Right ventricle myocardium inferior (tissue), 1 donor: ENCODE measurements around the gene SENP6. TPM values are rescaled to one million over a fixed set of nuclear protein-coding genes. Genes with fewer than 3 reads are reported as not detected.
A peak's percentile ranks its signal among the peaks of the same experiment; 100 is the strongest.
"Not testable (repeated sequence)": the region's sequence is repeated elsewhere in the genome, so short reads cannot be mapped to it uniquely, and the experiment has no call there.

ENCODE experiments used
- ATAC-seq: fragments of 200-7000 bp; cut with Tn5 transposase; one replicate; pipeline ENCODE4 v1.9.1; 2020; ENCODE audit warnings: mild to moderate bottlenecking, moderate library complexity
- DNase-seq: peaks from one replicate; pipeline ENCODE4 v3.0.0; 2021; ENCODE audit errors: missing footprints
- intact Hi-C: fragments of 100-400 bp; cut with DNase I; formaldehyde crosslinking; loops from one replicate; pipeline ENCODE4 v1.11.0; 2022
- total RNA-seq: library from RNA; stranded (reverse); fragmentation: NEBNext Ultra II Directional; extraction: Animal tissue kit (Norgen Biotek cat#: 25700); gene quantifications from one replicate; pipeline ENCODE4 v1.2.1, GENCODE V29; 2021
- donor health status: DM: no; HTN: yes; CAD: no; lungs with severe emphysema.

SENP6 gene
- total RNA-seq, 1 donor from 2014 or later, result 53.9 TPM

- no peak for DNase-seq
- intact Hi-C loops, result no loop called here
- peak; percentile 59 for ATAC-seq
These were observed 30.4 kb downstream of the SENP6 start for GRCh38 chr6:75631859-75632635.

GRCh38 chr6:75633045-75633444 lies 31.4 kb downstream of the SENP6 start:
- no peak for DNase-seq
- intact Hi-C loops, result no loop called here
- no peak for ATAC-seq

- DNase-seq (no peak), ATAC-seq (no peak)
- intact Hi-C loops, result no loop called here
These were observed 40.6 kb downstream of the SENP6 start for GRCh38 chr6:75642311-75642710.

GRCh38 chr6:75643173-75643572 lies 41.5 kb downstream of the SENP6 start:
- no peak for ATAC-seq

GRCh38 chr6:75656479-75656878 lies 54.8 kb downstream of the SENP6 start:
- intact Hi-C loops, result loop anchor here (5.0 kb wide), 1 partner anchor 46 kb away; no protein-coding TSS in a partner anchor
- DNase-seq, result no peak

More at GRCh38 chr6:75643173-75643572, 41.5 kb downstream of the SENP6 start:
- intact Hi-C loops, result no loop called here
- no peak for DNase-seq

GRCh38 chr6:75657327-75657726 lies 55.6 kb downstream of the SENP6 start:
- intact Hi-C loops, result loop anchor here (5.0 kb wide), 1 partner anchor 45 kb away; no protein-coding TSS in a partner anchor
- DNase-seq (no peak), ATAC-seq (no peak)

More at GRCh38 chr6:75656479-75656878, 54.8 kb downstream of the SENP6 start:
- no peak for ATAC-seq

GRCh38 chr6:75666592-75666991 lies 64.9 kb downstream of the SENP6 start:
- no peak for DNase-seq
- ATAC-seq, result no peak
- intact Hi-C loops, result no loop called here

GRCh38 chr6:75673884-75674283 lies 72.2 kb downstream of the SENP6 start:
- intact Hi-C loops, result no loop called here
- DNase-seq, result no peak
- ATAC-seq, result no peak

- intact Hi-C loops, result no loop called here
- DNase-seq (no peak), ATAC-seq (no peak)
These were observed 74.7 kb downstream of the SENP6 start for GRCh38 chr6:75676377-75676776.

GRCh38 chr6:75682548-75682947 lies 80.9 kb downstream of the SENP6 start:
- intact Hi-C loops, DNase-seq, ATAC-seq: not testable (repeated sequence)

- intact Hi-C loops, DNase-seq, ATAC-seq: not testable (repeated sequence)
These were observed 81.3 kb downstream of the SENP6 start for GRCh38 chr6:75683005-75683404.

- DNase-seq, intact Hi-C loops, ATAC-seq: not testable (repeated sequence)
These were observed 85.9 kb downstream of the SENP6 start for GRCh38 chr6:75687535-75687934.

GRCh38 chr6:75687937-75688336 lies 86.3 kb downstream of the SENP6 start:
- intact Hi-C loops, DNase-seq, ATAC-seq: not testable (repeated sequence)

GRCh38 chr6:75689576-75689975 lies 87.9 kb downstream of the SENP6 start:
- DNase-seq, result no peak
- ATAC-seq, result no peak
- intact Hi-C loops, result no loop called here

GRCh38 chr6:75691012-75691411 lies 89.3 kb downstream of the SENP6 start:
- intact Hi-C loops, result no loop called here
- ATAC-seq, result no peak
- no peak for DNase-seq

GRCh38 chr6:75693534-75693933 lies 91.9 kb downstream of the SENP6 start:
- ATAC-seq, result no peak
- intact Hi-C loops, result no loop called here

GRCh38 chr6:75694406-75694805 lies 92.7 kb downstream of the SENP6 start:
- DNase-seq, result no peak
- intact Hi-C loops, result no loop called here
- ATAC-seq, result no peak

More at GRCh38 chr6:75693534-75693933, 91.9 kb downstream of the SENP6 start:
- no peak for DNase-seq

- intact Hi-C loops, DNase-seq, ATAC-seq: not testable (repeated sequence)
These were observed 106.7 kb downstream of the SENP6 start for GRCh38 chr6:75708334-75708733.

- DNase-seq, result no peak
- intact Hi-C loops, result no loop called here
- ATAC-seq, result no peak
These were observed 109.5 kb downstream of the SENP6 start for GRCh38 chr6:75711173-75711572.

GRCh38 chr6:75719133-75719532 lies 117.5 kb downstream of the SENP6 start:
- DNase-seq (no peak), ATAC-seq (no peak)
- intact Hi-C loops, result no loop called here
